Memory B cell (primary cell): ENCODE results near the gene SETX.

Experiments used
- ATAC-seq: fragments of 150-1000 bp; cut with Tn5 transposase; 2 replicates; pipeline ENCODE4 v1.10.0; 2021; ENCODE audit warnings: low read depth, mild to moderate bottlenecking, moderate library complexity
- DNase-seq, 2 donors: peaks; one replicate each; pipeline ENCODE4 v3.0.0; 2022; ENCODE audit warnings: low spot score in 2 of 2
- H3K27ac Mint-ChIP-seq: one replicate; pipeline ENCODE4 v1.8.0; 2022; ENCODE audit warnings: mild to moderate bottlenecking, moderate library complexity, mixed read lengths
- H3K27me3 Mint-ChIP-seq: one replicate; pipeline ENCODE4 v1.8.0; 2022; ENCODE audit warnings: mixed read lengths
- H3K36me3 Mint-ChIP-seq: one replicate; pipeline ENCODE4 v1.8.0; 2022; ENCODE audit warnings: mild to moderate bottlenecking, mixed read lengths
- H3K4me1 Mint-ChIP-seq: one replicate; pipeline ENCODE4 v1.8.0; 2022; ENCODE audit warnings: mixed read lengths
- H3K4me3 Mint-ChIP-seq: one replicate; pipeline ENCODE4 v1.8.0; 2022; ENCODE audit warnings: mild to moderate bottlenecking, moderate library complexity, mixed read lengths
- H3K9me3 Mint-ChIP-seq: one replicate; pipeline ENCODE4 v1.8.0; 2022; ENCODE audit warnings: mixed read lengths

The SETX gene

GRCh38 chr9:132370592-132370991 is 15.8 kb upstream of the SETX start:
- DNase-seq (no peak), ATAC-seq (no peak)
- Mint-ChIP-seq H3K36me3 (peaks cover 1% of the 10 kb centered on the region), H3K9me3 (no peaks in the 10 kb centered on the region), H3K4me3 (no peak overlapping the region), H3K27me3 (no peaks in the 10 kb centered on the region), H3K4me1 (peaks cover 28% of the 10 kb centered on the region), H3K27ac (no peak overlapping the region)

- no peak overlapping the region for H3K27ac Mint-ChIP-seq
- DNase-seq (no peak), ATAC-seq (no peak)
- peaks cover 1% of the 10 kb centered on the region for H3K36me3 Mint-ChIP-seq
- H3K27me3 Mint-ChIP-seq = no peaks in the 10 kb centered on the region
- H3K9me3 Mint-ChIP-seq = no peaks in the 10 kb centered on the region
- peaks cover 20% of the 10 kb centered on the region for H3K4me1 Mint-ChIP-seq
- H3K4me3 Mint-ChIP-seq = no peak overlapping the region
Observed at GRCh38 chr9:132369421-132369820, 14.6 kb upstream of the SETX start.

- H3K4me1 Mint-ChIP-seq = peaks cover 14% of the 10 kb centered on the region
- peaks cover 1% of the 10 kb centered on the region for H3K36me3 Mint-ChIP-seq
- no peaks in the 10 kb centered on the region for H3K9me3 Mint-ChIP-seq
- DNase-seq (no peak), ATAC-seq (no peak)
- H3K4me3 Mint-ChIP-seq = no peak overlapping the region
- no peak overlapping the region for H3K27ac Mint-ChIP-seq
- H3K27me3 Mint-ChIP-seq = no peaks in the 10 kb centered on the region
Observed at GRCh38 chr9:132367613-132368313, 13.0 kb upstream of the SETX start.

GRCh38 chr9:132366481-132366880 is 11.7 kb upstream of the SETX start:
- Mint-ChIP-seq H3K27me3 (no peaks in the 10 kb centered on the region), H3K4me1 (peaks cover 8% of the 10 kb centered on the region), H3K9me3 (no peaks in the 10 kb centered on the region), H3K4me3 (no peak overlapping the region), H3K36me3 (peaks cover 1% of the 10 kb centered on the region), H3K27ac (no peak overlapping the region)
- no peak for DNase-seq
- ATAC-seq = no peak

GRCh38 chr9:132365986-132366385 is 11.2 kb upstream of the SETX start:
- Mint-ChIP-seq H3K27me3 (no peaks in the 10 kb centered on the region), H3K27ac (no peak overlapping the region), H3K9me3 (no peaks in the 10 kb centered on the region), H3K4me1 (peaks cover 8% of the 10 kb centered on the region), H3K4me3 (no peak overlapping the region), H3K36me3 (peaks cover 1% of the 10 kb centered on the region)
- ATAC-seq (peak; percentile 31), DNase-seq (no peak)

GRCh38 chr9:132364068-132364467 is 9.3 kb upstream of the SETX start:
- DNase-seq (no peak), ATAC-seq (no peak)
- H3K27ac Mint-ChIP-seq = no peak overlapping the region
- peaks cover 8% of the 10 kb centered on the region for H3K4me1 Mint-ChIP-seq
- no peaks in the 10 kb centered on the region for H3K36me3 Mint-ChIP-seq
- no peaks in the 10 kb centered on the region for H3K27me3 Mint-ChIP-seq
- no peak overlapping the region for H3K4me3 Mint-ChIP-seq
- H3K9me3 Mint-ChIP-seq = no peaks in the 10 kb centered on the region

GRCh38 chr9:132357764-132358163 is 3.0 kb upstream of the SETX start:
- peaks cover 13% of the 10 kb centered on the region for H3K36me3 Mint-ChIP-seq
- peaks cover 21% of the 10 kb centered on the region for H3K4me1 Mint-ChIP-seq
- no peak overlapping the region for H3K4me3 Mint-ChIP-seq
- H3K9me3 Mint-ChIP-seq = no peaks in the 10 kb centered on the region
- H3K27me3 Mint-ChIP-seq = no peaks in the 10 kb centered on the region
- H3K27ac Mint-ChIP-seq = no peak overlapping the region
- no peak for ATAC-seq
- DNase-seq = no peak

- Mint-ChIP-seq H3K4me3 (no peak overlapping the region), H3K9me3 (no peaks in the 10 kb centered on the region), H3K36me3 (peaks cover 19% of the 10 kb centered on the region), H3K4me1 (peaks cover 32% of the 10 kb centered on the region), H3K27me3 (no peaks in the 10 kb centered on the region), H3K27ac (peak overlapping the region; percentile 36)
- no peak for ATAC-seq
- no peak for DNase-seq
Observed at GRCh38 chr9:132356324-132356924, 1.6 kb upstream of the SETX start.

- peak overlapping the region; percentile 62 for H3K4me3 Mint-ChIP-seq
- ATAC-seq (no peak), DNase-seq (no peak)
- peaks cover 34% of the 10 kb centered on the region for H3K4me1 Mint-ChIP-seq
- H3K9me3 Mint-ChIP-seq = no peaks in the 10 kb centered on the region
- H3K27ac Mint-ChIP-seq = peak overlapping the region; percentile 99
- H3K27me3 Mint-ChIP-seq = no peaks in the 10 kb centered on the region
- peaks cover 25% of the 10 kb centered on the region for H3K36me3 Mint-ChIP-seq
Observed at GRCh38 chr9:132351404-132352045, 3.3 kb downstream of the SETX start.

- Mint-ChIP-seq H3K27me3 (no peaks in the 10 kb centered on the region), H3K27ac (peak overlapping the region; percentile 99), H3K4me3 (peak overlapping the region; percentile 60), H3K36me3 (peaks cover 27% of the 10 kb centered on the region), H3K9me3 (no peaks in the 10 kb centered on the region), H3K4me1 (peaks cover 31% of the 10 kb centered on the region)
- DNase-seq = peak in 1 of 2 donors; percentile 18
- ATAC-seq = peak; percentile 8
Observed at GRCh38 chr9:132350861-132351315, 3.9 kb downstream of the SETX start.

- Mint-ChIP-seq H3K36me3 (peaks cover 25% of the 10 kb centered on the region), H3K9me3 (no peaks in the 10 kb centered on the region), H3K4me1 (peaks cover 28% of the 10 kb centered on the region), H3K27me3 (no peaks in the 10 kb centered on the region), H3K27ac (peak overlapping the region; percentile 99), H3K4me3 (no peak overlapping the region)
- no peak for DNase-seq
- ATAC-seq = no peak
Observed at GRCh38 chr9:132348676-132349075, 6.1 kb downstream of the SETX start.

- Mint-ChIP-seq H3K9me3 (no peaks in the 10 kb centered on the region), H3K27ac (no peak overlapping the region), H3K4me1 (peaks cover 11% of the 10 kb centered on the region), H3K4me3 (no peak overlapping the region), H3K27me3 (no peaks in the 10 kb centered on the region), H3K36me3 (peaks cover 26% of the 10 kb centered on the region)
- ATAC-seq = no peak
- DNase-seq = no peak
Observed at GRCh38 chr9:132346177-132346576, 8.6 kb downstream of the SETX start.

- ATAC-seq (no peak), DNase-seq (no peak)
- Mint-ChIP-seq H3K4me1 (peaks cover 9% of the 10 kb centered on the region), H3K9me3 (no peaks in the 10 kb centered on the region), H3K27me3 (no peaks in the 10 kb centered on the region), H3K4me3 (no peak overlapping the region), H3K27ac (peak overlapping the region; percentile 58), H3K36me3 (peaks cover 37% of the 10 kb centered on the region)
Observed at GRCh38 chr9:132341177-132341840, 13.5 kb downstream of the SETX start.

GRCh38 chr9:132334364-132334763 is 20.4 kb downstream of the SETX start:
- peaks cover 18% of the 10 kb centered on the region for H3K4me1 Mint-ChIP-seq
- H3K27ac Mint-ChIP-seq = no peak overlapping the region
- no peak for ATAC-seq
- H3K4me3 Mint-ChIP-seq = no peak overlapping the region
- no peaks in the 10 kb centered on the region for H3K27me3 Mint-ChIP-seq
- H3K9me3 Mint-ChIP-seq = no peaks in the 10 kb centered on the region
- no peak for DNase-seq
- peaks cover 37% of the 10 kb centered on the region for H3K36me3 Mint-ChIP-seq
